GM18520 (cell line): ENCODE measurements around the gene SEPTIN1.
"Not testable (repeated sequence)": the region's sequence is repeated elsewhere in the genome, so short reads cannot be mapped to it uniquely, and the experiment has no call there.

ENCODE experiments used
- ATAC-seq: cut with Tn5 transposase; IDR thresholded peaks from one replicate; pipeline ENCODE4 v1.9.1; 2021; ENCODE audit not compliant: unreplicated experiment

The SEPTIN1 gene

DNA sequence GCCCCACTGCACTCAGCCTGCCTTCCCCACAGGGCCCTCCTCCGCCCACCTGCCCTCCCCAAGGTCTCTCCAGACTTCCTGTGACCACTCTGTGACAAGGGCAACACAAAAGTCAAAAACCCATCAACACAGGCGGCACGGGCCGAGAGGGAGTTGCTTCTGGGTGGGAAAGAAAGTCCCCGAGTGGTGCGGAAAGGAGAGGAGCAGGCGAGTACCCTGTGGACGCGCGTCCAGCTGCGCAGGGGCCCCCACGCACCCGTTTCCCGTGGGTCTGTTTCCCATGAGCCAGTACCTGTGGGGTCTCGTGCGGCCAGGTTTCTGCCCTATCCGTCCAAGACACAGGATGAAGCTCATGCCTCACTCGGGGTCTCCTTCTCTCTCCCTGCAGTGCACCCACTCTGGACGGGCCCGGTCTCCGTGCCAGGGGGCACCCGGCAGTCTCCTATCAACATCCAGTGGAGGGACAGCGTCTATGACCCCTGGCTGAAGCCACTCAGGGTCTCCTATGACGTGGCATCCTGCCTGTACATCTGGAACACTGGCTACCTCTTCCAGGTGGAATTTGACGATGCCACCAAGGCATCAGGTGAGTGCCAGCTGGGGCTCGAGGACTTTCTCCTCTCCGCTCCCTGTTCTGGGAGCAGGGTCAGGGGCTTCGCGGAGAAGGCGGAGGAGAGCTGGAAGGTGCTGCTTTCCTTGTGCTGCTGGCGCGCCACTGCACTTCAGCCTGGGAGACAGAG lies 39.4 kb downstream of the SEPTIN1 start:
- ATAC-seq: no peak

DNA sequence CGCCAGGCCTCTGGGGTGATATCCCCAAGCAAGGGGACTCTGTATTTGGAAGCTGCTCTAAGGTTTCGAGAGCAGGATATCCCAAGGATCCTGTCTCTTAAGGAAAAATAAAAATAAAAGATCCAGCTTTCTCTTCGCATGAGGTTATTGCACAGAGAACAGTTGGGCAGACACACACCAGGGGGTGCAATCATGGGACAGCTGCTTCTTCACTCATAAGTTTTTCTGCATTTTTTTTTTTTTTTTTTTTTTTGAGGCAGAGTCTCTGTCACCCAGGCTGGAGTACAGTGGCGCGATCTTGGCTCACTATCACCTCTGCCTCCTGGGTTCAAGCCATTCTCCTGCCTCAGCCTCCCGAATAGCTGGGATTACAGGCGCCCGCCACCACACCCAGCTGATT lies 40.4 kb downstream of the SEPTIN1 start:
- ATAC-seq: not testable (repeated sequence)

DNA sequence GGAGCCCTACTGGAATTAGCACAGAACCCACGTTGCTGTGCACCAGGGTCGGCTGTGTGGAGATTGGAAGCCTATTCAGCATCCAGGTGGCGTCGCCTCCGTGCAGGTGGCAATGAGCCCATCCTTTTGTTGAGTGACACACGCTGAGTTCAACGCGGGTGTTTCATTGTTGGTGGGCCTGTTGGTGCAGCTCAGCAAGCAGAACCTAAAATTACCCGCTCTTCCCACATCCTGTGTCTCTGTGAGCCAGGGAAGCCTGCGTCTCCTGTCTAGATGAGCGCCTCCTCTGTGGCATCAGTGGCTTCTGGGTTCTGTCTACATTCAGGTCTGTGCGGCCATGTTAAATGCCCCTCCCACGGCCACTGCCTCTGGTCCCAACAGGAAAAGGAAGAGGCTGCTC lies 41.7 kb downstream of the SEPTIN1 start:
- ATAC-seq: no peak

DNA sequence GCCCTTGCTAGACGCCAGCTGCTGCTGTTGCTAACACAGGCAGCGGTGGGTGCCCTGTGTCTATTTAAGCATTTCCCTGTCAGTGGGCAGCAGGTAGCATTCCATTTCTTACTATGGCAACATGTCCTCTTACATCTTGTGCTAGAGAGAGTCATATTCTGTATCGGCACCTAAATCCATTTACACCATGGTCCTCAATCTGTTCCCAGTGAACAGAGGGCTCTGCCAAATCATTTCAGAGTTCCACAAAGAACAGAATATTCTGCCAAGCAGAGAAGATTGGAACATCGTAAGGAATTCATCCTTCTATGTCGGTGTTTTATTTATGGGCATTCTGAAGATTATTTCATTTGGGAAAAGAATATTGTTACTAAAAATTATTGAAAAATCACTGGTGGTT lies 43.6 kb downstream of the SEPTIN1 start:
- not testable (repeated sequence) for ATAC-seq

DNA sequence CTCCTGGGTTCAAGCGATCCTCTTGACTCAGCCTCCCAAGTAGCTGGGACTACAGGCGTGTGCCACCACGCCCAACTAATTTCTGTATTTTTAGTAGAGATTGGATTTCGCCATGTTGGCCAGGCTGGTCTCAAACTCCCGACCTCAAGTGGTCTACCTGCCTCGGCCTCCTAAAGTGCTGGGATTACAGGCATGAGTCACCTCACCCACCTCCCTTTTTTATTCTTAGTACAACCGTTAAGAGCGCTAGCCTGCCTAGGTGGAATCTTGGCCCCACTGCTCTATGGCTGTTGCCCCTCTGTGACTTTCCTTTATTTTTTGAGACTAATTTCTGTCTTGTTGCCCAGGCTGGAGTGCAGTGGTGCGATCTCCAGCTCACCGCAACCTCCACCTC lies 44.4 kb downstream of the SEPTIN1 start:
- ATAC-seq: not testable (repeated sequence)

DNA sequence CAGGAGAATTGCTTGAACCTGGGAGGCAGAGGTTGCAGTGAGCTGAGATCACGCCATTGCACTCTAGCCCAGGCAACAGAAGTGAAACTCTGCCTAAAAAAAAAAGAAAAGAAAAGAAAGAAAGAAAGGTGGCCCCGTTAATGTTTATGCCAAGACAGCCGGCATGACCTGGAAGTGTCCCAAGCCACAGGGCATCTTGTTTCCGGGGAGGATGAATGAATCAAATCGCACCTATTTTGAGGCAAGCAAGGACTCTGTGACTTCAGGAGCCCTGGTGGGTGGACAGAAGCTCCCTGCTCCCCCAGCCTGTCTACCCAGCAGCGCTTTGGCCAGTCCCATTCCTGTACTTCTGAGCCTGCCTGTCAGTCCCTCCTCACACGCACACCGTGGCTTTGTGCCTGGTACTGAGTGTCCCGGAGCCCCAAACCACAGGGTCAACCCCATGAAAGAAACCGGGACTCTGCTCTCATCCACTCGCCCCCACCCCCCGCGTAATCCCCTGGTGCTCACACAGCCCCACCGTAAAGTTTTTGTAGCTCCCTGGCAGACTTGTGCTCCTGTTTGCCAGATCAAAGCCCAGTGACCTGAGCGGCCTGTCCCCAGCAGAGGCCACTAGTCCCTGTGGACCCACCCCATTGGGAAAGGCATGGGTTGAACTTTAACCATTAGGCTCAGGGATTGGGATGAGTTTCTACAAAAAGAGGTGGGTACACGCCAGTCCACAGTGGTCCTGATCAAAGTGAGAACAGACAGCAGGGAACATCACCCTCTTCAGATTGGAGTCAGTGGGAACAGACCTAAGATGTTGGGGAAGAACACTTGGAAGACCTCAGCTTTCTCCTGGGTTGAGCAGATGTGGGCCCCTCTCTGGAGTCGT lies 46.5 kb downstream of the SEPTIN1 start:
- no peak for ATAC-seq

DNA sequence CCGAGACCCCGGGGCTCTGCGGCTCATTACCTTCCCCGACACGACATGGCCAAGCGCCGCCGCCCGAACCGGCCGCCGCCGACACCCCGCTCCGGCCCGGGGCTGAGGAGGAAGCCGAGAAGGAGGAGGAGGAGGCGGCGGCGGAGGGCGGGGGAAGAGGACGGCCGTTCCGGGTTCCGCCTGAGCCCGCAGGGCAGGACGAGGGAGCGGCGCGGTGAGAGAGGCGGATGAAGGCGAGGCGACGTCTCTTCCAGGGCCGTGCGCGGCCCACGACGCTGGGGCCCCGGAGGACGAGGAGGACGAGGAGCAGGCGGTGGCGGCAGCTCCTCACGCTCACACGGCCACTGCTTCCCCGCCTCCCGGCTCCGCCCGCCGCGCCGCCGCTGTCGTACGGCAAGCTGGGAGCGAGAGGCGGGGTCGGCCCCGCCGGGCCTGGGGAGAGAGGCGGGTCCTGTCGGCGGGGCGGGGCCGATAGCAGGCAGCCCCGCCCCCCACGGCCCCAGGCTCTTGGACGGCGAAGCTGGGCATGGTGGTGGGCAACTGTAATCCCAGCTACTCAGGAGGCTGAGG lies 47.2 kb downstream of the SEPTIN1 start:
- ATAC-seq: peak; percentile 78

DNA sequence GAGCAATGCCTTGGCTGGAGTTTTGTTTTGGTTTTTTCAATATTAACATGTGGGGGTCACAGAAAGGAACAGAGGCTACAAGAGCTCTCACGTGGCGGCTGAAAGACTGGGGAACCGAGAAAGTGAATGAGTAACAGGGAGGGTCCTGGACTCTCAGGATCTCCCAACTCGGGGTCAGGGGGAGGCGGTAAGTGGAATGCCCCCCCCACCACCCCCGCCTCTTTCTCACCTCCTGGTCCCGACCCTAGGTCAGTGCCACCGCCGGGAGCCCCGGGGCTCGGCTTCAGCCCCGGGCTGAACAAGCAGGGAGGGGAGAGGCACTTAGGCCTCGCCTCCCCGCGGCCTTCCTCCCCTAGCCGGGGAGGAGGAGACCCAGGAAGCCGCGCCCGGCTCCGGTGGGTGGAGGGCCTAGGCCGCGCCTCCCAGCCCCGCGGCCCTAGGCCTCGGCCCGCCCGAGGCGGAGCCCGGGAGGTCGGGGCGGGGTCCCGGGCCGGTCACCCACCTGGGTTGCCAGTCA lies 47.8 kb downstream of the SEPTIN1 start:
- ATAC-seq: peak; percentile 76
